ENCODE data around the gene NACA2.

NACA2 gene

DNA sequence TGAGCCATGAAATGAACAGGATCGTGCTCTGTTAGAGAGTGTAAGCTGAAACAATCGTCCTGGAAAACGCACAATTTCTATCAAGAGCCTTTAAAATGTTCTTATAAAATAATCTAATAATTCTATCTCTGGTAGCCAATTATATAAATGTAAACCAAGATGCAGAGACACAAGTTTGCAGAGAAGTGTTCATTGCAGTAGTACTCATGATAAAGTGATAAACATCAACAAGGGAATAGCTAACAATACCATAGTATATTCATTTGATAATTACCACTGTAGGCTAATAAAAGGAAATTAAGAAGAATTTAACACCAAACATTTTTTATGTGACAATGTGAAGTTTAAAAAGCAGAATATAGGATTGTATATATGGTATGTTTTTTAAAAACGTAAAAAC lies 12.4 kb downstream of the NACA2 start:
- TF ChIP-seq, protein P1, sequence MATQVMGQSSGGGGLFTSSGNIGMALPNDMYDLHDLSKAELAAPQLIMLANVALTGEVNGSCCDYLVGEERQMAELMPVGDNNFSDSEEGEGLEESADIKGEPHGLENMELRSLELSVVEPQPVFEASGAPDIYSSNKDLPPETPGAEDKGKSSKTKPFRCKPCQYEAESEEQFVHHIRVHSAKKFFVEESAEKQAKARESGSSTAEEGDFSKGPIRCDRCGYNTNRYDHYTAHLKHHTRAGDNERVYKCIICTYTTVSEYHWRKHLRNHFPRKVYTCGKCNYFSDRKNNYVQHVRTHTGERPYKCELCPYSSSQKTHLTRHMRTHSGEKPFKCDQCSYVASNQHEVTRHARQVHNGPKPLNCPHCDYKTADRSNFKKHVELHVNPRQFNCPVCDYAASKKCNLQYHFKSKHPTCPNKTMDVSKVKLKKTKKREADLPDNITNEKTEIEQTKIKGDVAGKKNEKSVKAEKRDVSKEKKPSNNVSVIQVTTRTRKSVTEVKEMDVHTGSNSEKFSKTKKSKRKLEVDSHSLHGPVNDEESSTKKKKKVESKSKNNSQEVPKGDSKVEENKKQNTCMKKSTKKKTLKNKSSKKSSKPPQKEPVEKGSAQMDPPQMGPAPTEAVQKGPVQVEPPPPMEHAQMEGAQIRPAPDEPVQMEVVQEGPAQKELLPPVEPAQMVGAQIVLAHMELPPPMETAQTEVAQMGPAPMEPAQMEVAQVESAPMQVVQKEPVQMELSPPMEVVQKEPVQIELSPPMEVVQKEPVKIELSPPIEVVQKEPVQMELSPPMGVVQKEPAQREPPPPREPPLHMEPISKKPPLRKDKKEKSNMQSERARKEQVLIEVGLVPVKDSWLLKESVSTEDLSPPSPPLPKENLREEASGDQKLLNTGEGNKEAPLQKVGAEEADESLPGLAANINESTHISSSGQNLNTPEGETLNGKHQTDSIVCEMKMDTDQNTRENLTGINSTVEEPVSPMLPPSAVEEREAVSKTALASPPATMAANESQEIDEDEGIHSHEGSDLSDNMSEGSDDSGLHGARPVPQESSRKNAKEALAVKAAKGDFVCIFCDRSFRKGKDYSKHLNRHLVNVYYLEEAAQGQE (IDR thresholded peaks at IDR 0.05; ENCODE audit: insufficient read depth in 1 of 2, low read depth in 2 of 2, low read length in 2 of 2), result no peak

DNA sequence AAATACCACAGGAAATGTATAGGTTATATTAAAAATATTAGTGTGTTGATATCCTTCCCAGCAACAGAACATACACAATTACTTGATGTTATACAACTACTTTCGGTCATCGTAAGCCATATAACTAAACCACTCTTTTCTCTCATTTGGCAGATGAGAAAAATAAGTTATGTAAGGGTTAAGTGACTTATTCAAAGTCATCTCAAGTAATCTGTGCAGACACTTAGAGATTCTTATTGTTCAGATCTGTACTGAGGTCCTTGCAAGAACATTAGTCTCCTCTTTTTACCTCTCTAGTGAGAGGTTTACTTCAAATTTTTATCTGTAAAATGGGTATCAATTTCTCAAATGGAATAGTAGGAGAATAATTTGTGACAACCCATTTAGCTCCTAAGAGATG lies 15.0 kb downstream of the NACA2 start:
- TF ChIP-seq FOXP2 (optimal IDR thresholded peaks at IDR 0.05; ENCODE audit: borderline replicate concordance, extremely low read depth, extremely low read length, insufficient read depth) (no peak), TAF1 (IDR thresholded peaks at IDR 0.05; ENCODE audit: borderline replicate concordance, insufficient read depth, low read length) (no peak), POLR2AphosphoS5 (IDR thresholded peaks at IDR 0.05; ENCODE audit: low read depth, low read length) (no peak), SIN3A (IDR thresholded peaks at IDR 0.05; ENCODE audit: borderline replicate concordance, insufficient read depth, low read length) (no peak)
- TF ChIP-seq, protein P1 (IDR thresholded peaks at IDR 0.05; ENCODE audit: insufficient read depth in 1 of 2, low read depth in 2 of 2, low read length in 2 of 2), result no peak

DNA sequence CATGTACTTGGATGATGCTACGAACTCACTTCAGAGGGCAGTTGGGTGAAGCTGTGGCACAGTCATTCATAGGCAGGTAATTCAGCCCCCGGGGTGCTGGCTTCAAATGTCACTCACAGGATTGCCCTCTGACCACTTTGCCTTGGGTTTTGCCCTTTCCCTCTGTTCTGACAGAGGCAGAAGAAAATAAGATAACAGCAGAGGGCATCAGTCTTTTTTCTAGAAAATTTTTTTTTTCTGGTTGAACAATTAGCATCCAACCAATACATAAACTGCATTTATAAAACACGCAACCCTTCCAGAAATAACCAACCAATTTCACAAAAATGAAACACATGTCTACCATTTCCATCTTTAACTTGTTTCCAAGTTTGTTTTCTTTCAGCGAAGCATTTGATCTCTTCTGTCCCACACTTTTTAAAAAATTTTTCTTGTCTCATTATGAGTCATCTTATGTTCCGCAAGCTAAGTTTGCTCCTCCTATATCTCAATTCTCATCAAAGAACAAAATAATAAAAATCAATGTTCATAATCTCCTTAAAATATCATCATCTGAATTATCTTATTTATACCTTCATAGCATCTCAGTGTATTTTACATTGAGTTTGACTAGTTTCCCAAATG lies 15.6 kb downstream of the NACA2 start:
- no peak for TF ChIP-seq TAF1 (IDR thresholded peaks at IDR 0.05; ENCODE audit: borderline replicate concordance, insufficient read depth, low read length)
- no peak for TF ChIP-seq SIN3A (IDR thresholded peaks at IDR 0.05; ENCODE audit: borderline replicate concordance, insufficient read depth, low read length)
- TF ChIP-seq, protein P1 (IDR thresholded peaks at IDR 0.05; ENCODE audit: insufficient read depth in 1 of 2, low read depth in 2 of 2, low read length in 2 of 2), result no peak

DNA sequence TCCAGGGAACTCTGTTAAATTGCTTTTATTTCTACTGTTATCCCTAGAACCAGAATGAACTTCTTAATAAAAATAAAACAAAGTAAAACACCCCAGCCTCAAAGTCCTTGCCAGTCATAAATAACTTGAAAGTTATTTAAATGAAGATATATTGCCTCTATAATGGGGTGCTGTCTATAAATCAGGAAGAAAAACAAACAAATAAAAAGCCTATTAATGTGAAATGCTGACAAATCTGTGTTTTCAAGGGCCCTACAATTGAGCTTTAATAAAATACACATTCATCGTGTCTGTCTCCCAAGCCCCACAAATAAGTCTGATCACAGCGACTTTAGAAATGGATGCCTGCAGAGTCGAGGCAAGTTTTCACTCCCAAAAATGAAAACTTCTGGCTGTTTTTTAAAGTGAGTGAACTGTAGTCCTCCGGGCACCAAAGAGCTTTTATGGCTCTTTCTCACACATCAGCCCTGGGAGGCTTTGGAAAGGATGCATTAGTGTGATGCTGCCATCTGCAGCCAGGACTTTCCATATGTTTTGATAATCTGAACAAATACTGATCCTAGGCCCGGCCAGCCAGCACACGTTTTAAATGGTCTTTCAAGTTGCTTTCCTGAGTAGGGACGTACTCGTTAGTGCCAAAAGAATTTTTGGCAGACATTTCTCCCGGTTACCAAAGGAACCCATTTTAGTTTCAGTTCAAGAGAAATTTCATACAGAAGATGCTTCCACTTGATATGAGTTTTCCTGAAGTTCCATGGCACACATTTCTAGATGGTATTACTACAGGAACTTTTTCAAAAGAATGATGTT lies 16.3 kb downstream of the NACA2 start:
- TF ChIP-seq, protein P1 (IDR thresholded peaks at IDR 0.05; ENCODE audit: insufficient read depth in 1 of 2, low read depth in 2 of 2, low read length in 2 of 2), result no peak
- TF ChIP-seq FOXP2 (optimal IDR thresholded peaks at IDR 0.05; ENCODE audit: borderline replicate concordance, extremely low read depth, extremely low read length, insufficient read depth) (no peak), SIN3A (IDR thresholded peaks at IDR 0.05; ENCODE audit: borderline replicate concordance, insufficient read depth, low read length) (no peak), POLR2AphosphoS5 (IDR thresholded peaks at IDR 0.05; ENCODE audit: low read depth, low read length) (no peak), TAF1 (IDR thresholded peaks at IDR 0.05; ENCODE audit: borderline replicate concordance, insufficient read depth, low read length) (no peak)

DNA sequence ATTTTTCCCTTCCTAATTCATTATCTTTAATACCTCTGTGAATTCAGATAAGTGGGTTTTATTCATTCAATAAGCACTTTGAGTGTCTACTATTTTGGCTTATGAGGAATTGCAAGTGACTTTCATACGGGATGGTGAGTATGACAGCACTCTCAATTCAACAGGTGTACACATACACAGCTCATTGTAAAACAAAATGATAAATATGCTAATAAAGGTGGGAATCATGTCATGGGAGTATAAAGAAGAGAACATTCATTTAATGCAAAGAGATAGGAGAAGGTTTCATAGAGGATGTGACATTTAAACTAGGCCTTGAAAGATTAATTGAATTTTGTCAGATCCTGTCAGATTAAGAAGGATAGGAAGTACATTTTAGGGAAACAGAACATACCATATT lies 19.4 kb downstream of the NACA2 start:
- TF ChIP-seq TAF1 (IDR thresholded peaks at IDR 0.05; ENCODE audit: borderline replicate concordance, insufficient read depth, low read length), result no peak
- TF ChIP-seq SIN3A (IDR thresholded peaks at IDR 0.05; ENCODE audit: borderline replicate concordance, insufficient read depth, low read length), result no peak
- TF ChIP-seq FOXP2 (optimal IDR thresholded peaks at IDR 0.05; ENCODE audit: borderline replicate concordance, extremely low read depth, extremely low read length, insufficient read depth), result no peak
- TF ChIP-seq, protein P1 (IDR thresholded peaks at IDR 0.05; ENCODE audit: insufficient read depth in 1 of 2, low read depth in 2 of 2, low read length in 2 of 2), result no peak
- TF ChIP-seq POLR2AphosphoS5 (IDR thresholded peaks at IDR 0.05; ENCODE audit: low read depth, low read length), result no peak
